Activated CD4-positive, alpha-beta T cell treated with anti-CD3 and anti-CD28 coated beads, Interleukin-2, amount 50 U/mL, for 16 hours (primary cell): ENCODE data around the gene RTKN2.
A peak's percentile ranks its signal among the peaks of the same experiment; 100 is the strongest.

Source experiments
- DNase-seq: peaks from one replicate; pipeline ENCODE4 v3.0.0-alpha.2; 2020

RTKN2 gene

GRCh38 chr10:62214364-62214874, 54.2 kb downstream of the RTKN2 start:
- no peak for DNase-seq

DNA sequence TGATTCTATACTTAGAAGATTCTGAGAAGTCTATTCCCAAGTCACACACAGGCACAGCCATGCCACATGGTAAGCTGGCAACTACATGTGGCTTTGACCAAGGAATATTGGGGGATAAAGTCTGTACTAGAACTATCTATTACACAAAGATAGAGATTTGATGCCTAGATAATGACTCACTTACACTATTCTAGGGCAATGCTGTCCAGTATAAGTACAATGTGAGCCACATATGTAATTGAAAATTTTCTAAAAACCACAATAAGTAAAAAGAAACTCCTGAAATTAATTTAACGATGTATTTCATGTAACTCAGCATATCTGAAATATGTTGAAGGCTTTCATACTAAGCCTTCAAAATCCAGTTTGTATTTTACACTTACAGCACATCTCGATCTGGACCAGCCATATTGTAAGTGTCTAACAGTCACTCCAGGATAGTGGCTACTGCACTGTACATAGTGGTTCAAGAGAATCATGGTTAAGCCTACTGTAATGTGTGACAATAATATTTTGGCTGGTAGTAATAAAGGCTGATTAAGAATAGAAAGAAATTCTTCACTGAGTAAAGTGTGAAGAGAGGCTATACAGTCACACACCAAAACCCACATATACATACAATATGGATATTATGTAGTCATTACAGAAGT, 62.8 kb downstream of the RTKN2 start:
- no peak for DNase-seq

GRCh38 chr10:62199584-62199983, 69.1 kb downstream of the RTKN2 start:
- peak; percentile 86 for DNase-seq

DNA sequence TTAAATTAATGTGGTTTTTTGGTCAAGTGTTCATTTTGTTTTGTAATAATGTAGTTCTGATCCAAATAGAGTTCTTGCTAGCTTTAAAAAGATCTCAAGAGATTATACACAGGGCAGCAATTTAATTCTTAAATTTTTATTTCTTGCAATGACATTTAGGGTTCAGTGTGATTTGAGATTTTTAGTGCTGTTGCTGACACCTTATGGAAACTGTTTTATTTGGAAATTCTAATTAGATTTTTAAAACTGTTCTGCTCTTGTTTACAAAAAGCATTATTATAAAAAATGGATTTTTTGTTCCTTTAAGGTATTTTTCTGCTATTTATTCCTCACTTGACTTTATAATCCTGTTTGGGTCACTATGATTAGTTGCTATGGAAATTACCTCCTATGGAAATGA, 72.1 kb downstream of the RTKN2 start:
- no peak for DNase-seq

GRCh38 chr10:62195675-62195926, 73.0 kb downstream of the RTKN2 start:
- no peak for DNase-seq

DNA sequence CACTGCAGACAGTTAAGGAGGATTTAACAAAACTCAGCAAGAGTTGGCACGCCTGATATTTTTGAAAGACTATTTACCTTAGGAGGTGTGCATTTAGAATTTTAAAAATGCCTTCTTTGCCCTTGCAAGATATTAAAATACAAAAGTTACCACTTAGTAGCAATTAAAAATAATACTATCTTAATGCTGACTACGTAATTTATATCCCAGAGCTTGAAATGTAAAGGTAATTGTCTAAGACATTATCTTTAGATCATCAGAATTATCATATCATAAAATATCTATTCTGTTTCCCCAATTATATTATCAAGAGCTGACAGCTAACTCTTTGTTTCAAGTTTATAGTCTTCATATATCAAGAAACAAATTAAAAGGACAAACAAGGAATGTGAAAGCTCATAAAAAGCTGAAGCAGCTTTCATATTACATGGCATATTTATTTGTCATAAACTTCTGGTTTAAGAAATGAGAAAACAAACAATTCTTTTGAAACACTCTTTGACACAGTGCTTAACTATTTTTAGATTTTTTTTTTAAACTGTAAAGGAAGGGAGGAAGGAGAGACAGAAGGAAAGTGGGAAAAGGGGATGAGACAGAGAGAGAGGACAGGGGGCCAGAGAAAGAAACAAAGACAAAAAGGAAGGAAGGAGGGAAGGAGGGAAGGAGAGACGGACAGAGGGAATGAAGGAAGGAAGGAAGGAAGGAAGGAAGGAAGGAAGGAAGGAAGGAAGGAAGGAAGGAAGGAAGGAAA, 73.5 kb downstream of the RTKN2 start:
- no peak for DNase-seq

DNA sequence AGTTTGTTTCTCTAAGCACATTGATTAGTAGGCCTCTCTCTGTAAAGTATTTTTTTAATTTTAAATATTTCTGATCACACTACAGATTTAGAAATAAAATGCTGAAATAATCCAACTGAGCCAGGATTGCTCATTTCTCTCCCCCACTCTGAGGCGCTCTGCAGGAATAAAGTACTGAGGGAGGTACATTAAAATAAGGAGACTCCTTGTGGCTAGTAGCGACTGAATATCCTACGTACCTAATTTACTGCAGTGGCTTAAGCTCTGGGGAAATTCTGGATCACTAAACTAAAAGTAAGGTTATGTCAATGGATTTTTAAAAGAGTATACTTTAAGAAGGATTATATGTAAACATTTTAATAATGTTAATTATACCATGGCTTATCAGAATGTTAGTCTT, 75.2 kb downstream of the RTKN2 start:
- DNase-seq: no peak

- no peak for DNase-seq
Measured at GRCh38 chr10:62189131-62189530, 79.5 kb downstream of the RTKN2 start.

GRCh38 chr10:62188021-62188616, 80.5 kb downstream of the RTKN2 start:
- DNase-seq: peak; percentile 75

DNA sequence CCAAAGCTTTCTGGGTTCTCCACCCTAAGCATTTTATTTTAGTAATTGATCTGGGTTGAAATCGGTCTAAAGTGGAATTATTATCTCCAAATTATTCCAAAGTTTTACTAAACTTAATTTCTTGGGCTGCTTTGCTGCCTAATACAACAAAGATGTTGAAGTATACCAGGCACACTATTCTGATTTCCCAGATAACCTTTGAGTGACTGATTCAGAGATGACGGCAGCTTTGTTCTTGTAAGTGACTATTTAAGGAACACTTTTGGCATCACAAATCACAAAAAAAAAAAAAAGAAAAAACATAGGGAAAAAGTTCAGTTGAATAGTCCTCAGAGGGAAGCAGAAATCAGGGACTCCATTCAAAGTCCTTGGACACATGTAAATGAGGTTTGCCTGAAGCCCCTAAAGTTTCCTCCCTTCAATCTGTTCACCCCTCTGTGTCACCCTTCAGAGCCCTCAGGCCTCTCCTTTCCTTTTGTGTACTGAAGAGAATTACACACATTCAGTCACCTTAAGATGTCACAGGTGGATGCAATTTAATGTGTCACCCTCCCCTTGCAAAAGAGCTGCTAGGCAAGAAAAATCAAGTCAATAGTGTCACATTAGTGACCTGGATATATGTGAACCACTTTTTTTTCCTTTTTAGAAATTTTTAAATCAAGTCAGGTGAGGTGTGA, 81.5 kb downstream of the RTKN2 start:
- DNase-seq: peak; percentile 58

DNA sequence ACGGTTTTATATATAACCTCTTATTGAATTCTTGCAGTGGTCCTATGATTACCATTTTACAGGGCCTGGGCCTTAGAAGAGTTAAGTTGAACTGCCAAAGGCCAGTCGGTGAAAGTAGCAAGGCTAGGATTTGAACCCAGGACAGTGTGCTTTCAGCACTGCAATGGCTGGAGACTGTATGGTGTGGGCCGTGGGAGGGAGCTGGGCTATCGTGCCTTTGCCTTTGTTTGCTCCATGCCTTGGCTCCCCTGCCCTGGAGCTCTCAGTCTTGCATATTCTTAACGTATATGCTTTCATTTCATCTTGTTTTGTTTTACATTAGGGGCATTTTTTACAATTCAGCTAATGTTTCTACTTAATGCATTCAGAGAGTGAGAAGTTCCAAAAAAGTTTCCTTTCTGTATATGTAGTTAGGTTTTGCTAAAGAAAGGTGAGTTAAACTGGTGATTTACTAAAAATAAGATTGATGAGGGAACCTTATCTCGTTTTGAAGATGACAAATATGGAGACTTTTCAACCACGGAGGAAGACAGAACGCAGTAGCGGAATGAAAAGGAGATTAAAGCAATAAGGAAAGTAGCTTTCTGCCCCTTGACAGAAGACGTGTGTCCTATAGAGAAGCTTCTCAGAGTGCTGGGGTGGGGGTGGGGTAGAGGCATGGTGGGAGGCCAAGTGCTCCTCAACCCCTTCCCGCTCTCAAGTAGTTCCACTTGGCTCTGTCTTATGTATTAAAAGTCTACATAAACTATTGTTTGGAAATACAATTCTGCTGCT, 82.5 kb downstream of the RTKN2 start:
- peak; percentile 90 for DNase-seq

DNA sequence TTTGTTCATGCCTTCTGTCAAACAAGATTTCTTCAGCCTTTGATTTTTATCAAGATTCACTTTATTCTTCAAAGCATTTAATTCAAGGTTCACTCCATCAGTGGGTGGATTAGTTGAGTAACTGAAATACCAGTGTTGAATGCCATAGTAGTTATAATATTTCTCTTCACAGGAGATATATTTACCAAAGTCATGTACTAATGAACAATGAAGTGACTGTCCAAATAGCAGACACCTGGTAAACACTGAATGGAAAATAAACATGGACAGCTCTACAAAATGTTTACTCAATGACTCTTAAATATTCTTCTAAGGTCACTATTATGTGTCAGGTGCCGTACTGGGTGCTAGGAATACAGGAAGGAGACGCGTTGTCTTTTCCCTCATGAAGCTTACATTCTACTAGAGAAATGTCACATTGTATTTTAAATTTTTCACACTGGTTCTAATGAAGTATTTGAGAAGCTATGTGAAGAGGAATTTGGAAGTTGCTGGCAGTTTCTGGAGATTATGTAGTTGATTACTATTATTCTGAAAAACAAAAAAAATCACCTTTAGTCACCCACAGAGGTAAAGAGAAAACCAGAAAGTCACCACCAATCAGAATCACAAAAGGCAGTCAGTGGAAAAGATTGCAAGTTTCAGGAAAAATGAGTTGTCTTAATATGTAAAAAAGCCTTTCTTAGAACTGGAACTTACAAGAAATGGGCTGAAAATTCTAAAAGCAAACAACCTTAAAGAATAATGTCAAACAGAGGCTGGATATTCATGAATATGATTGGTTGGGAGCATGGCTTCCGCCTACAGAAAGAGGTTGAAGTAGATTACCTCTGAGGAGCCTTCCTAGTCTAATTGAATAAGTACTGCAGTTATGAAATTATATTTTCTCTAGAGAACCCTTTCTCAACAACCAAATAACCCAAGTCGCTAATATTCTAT, 84.5 kb downstream of the RTKN2 start:
- peak; percentile 73 for DNase-seq

DNA sequence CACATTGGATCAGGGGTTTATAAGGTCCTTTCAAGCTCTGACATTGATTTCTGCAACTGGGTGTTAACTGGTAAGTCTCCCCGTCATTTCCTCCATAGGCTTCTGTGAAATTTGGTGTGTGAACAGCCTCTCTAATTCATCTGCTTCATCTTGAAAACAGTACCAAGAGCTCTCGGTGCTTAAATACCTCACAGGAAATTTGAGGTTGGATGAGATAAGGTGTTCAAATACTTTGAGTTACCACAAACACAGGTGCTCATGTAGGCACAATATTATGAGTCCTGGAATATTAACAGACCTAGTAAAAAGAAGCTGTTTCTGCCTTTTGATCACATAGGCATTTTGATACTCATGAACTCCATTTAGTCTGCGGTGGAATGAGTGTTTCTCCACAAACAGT, 85.2 kb downstream of the RTKN2 start:
- peak; percentile 95 for DNase-seq

- no peak for DNase-seq
Measured at GRCh38 chr10:62182595-62182994, 86.0 kb downstream of the RTKN2 start.

DNA sequence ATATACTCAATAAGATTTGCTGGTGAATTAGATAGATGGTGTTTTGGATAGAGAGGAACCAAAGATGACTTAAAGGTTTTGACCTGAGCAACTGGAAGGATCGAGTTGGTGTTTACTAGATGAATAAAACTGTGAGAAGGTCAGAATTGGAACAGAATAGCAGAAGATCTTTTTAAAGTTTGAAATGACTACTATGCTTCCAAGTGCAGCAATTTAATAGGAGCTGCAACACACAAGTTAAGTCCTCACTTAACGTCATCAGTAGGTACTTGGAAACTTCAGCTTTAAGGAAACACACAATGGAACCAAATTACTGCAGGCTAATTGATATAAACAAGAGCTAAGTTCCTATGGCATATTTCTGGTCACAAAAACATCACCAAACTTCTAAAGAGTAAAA, 86.5 kb downstream of the RTKN2 start:
- peak; percentile 31 for DNase-seq

DNA sequence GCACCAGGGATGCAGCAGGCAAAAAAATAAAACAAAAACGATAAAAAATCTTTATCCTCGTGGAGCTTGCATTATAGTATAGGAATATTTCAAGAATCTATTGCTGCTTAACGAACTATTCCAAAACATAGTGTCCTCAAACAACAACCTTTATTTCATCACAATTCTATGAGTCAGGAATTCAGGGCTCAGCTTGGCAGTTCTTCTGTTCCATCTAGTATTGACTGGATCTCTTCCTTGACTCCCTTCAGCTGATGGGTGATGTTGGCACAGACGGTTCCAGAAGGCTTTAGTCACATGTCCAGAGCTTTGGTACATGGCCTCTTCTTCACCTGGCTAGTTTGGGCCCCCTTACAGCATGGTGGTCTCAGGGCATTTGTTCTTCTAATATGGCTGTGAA, 88.0 kb downstream of the RTKN2 start:
- no peak for DNase-seq

- DNase-seq: no peak
Measured at GRCh38 chr10:62178568-62178967, 90.1 kb downstream of the RTKN2 start.

GRCh38 chr10:62177111-62177510, 91.5 kb downstream of the RTKN2 start:
- DNase-seq: no peak

DNA sequence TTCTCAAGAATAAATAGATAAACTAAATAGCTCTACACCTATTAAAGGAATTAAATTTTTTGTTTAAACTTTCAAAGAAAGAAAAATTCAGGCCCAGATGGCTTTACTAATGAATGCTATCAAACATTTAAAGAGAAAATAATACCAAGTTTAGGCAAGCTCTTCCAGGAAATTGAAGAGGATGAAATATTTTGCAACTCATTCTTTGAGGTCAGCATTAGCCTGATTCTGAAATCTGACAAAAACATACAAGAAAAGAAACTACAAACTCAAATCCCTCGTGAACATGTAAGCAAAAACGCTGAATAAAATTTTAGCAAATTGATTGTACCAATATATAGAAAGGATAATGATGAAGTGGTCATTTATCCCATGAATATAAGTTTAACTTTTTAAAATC, 93.4 kb downstream of the RTKN2 start:
- DNase-seq: no peak

DNA sequence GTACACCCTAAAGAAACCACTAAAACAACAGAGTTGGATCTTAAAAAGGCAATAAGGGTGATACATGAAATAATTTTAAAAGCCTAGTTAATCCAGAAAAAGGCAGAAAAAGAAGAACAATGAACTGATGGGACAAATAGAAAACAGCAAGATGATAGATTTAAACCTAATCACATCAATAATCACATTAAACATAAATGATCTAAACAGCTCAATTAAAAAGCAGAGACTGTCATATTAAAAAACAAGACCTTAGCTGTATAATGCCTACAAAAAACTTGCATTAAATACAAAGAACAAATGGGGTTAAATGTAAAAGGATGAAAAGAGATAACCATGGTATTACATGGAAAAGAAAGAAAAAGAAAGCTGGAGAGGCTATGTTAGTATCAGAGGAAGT, 96.2 kb downstream of the RTKN2 start:
- no peak for DNase-seq

GRCh38 chr10:62171791-62172190, 96.9 kb downstream of the RTKN2 start:
- no peak for DNase-seq

- no peak for DNase-seq
Measured at GRCh38 chr10:62170732-62171131, 97.9 kb downstream of the RTKN2 start.
